HG03097 (cell line): ENCODE data around the gene MRRF.

Experiments
- ATAC-seq: cut with Tn5 transposase; IDR thresholded peaks from one replicate; pipeline ENCODE4 v1.9.1; 2021; ENCODE audit not compliant: unreplicated experiment, low FRiP score

The MRRF gene

GRCh38 chr9:122376796-122377195 is 112.1 kb downstream of the MRRF start:
- no peak for ATAC-seq

GRCh38 chr9:122377241-122378164 is 112.8 kb downstream of the MRRF start:
- ATAC-seq, result no peak

- ATAC-seq, result no peak
Measured at GRCh38 chr9:122378236-122378635, 113.6 kb downstream of the MRRF start.

GRCh38 chr9:122379340-122379739 is 114.7 kb downstream of the MRRF start:
- no peak for ATAC-seq

GRCh38 chr9:122380293-122380692 is 115.6 kb downstream of the MRRF start:
- no peak for ATAC-seq
